GM18511 (cell line): ENCODE data around the gene TAF9.
"Not testable (repeated sequence)": the region's sequence is repeated elsewhere in the genome, so short reads cannot be mapped to it uniquely, and the experiment has no call there.

Experiments used
- ATAC-seq: cut with Tn5 transposase; IDR thresholded peaks from one replicate; pipeline ENCODE4 v1.9.1; 2021; ENCODE audit warnings: mild to moderate bottlenecking, moderate library complexity; ENCODE audit not compliant: unreplicated experiment

The TAF9 gene

GRCh38 chr5:69341520-69342161 is 27.7 kb downstream of the TAF9 start:
- ATAC-seq: no peak

DNA sequence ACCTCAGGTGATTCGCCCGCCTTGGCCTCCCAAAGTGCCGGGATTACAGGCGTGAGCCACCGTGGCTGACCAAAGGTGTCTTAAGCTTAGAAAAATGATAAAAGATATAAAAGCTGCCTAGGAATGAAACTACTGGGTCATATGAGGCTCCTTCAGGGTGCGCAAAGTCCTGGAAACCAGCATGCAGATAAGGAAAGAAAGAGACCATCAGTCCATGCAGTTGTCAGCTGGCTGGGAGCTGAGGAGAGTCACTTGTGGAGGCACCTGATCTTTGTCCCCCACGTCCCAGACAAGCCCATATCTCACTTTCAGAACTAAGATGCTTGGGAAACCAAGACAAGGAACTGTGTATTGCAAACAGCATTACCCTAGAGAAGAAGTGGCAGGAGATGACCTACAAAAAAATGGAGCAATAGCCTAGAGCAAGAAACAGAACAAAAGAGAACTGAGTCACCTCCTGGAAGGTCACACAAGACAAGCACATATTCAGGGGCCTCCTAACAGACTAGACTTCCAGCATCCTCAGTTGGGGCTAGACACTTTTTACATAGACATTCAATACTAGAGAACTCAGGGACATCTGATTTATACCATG is 33.9 kb downstream of the TAF9 start:
- ATAC-seq: no peak

DNA sequence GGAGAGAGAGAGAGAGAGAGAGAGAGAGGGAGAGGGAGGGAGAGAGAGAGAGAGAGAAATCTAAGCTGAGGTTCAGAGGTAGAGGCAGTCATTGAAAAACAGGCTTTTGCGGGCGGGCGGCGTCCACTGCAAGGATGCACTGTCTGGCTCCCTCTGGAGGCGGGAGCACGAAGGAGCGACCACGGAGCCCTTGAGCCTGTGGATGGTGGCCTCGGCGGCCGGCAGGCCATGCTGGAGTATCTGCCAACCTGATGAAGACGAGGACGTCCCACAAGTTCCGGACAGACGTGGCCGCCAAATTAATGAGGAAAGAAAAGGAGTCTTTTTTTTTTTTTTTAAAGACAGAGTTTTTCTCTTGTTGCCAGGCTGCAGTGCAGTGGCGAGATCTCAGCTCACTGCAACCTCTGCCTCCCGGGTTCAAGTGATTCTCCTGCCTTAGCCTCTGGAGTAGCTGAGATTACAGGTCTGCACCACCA is 34.5 kb downstream of the TAF9 start:
- ATAC-seq: peak; percentile 62

GRCh38 chr5:69333668-69334315 is 35.5 kb downstream of the TAF9 start:
- ATAC-seq: not testable (repeated sequence)

DNA sequence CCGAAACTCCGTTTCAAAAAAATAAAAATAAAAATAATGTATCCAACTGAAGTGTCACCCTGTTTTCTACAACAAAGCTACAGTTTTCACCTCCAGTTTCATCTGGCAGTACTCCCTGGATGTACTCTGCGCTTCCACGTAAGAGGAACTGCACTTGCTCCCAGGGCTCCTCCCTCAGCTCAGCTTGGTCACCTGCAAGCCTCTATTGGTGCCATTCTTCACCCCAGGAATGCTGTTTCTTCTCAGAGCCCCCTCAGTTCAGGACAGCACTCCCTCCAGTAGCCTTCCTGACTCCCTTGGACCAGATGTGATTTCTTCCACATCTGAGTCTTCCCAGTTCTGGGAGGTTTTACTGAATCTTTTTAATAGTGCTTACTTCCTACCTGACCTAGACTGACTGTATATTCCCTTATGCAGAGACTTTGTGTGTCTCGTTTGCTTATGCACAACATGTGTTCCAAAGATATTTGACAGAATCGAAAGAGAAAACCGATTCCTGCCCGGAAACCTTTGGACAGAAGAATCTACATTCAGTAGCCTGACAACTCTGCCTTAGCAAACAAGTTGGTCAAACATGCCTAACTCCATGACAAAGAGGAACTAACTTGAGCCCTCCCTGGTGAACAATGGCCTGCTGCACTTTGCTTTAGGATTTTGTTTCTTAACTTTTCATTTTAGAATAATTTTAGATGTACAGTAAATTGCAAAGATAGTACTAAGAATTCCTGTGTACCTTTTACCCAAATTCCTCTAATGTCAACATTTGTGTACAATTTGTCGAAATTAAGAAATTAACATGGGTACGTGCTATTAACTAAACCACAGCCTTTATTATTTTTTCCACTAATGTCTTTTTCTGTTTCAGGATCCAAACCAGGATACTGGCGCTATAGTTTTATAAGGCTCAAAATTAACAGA is 37.5 kb downstream of the TAF9 start:
- ATAC-seq: no peak

GRCh38 chr5:69329905-69330489 is 39.3 kb downstream of the TAF9 start:
- no peak for ATAC-seq

DNA sequence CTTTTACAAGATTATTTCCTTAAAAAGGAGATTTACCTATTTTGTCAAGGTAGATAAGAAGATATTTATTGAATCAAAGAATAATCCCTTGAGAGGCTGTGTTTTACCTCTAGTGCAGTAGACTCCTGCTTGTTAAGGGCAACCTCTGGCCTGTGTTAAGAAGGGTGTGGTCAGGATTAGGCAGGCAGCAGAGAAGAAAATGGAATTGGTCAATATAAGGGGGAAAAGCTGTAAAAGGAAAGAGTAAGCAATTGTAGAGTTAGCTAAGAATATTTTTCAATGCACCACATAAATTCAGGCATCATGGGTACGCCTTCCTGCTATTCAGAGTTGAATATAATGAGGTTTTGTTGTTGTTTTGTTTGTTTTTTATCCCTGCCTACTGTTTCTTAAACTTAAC is 43.0 kb downstream of the TAF9 start:
- no peak for ATAC-seq

DNA sequence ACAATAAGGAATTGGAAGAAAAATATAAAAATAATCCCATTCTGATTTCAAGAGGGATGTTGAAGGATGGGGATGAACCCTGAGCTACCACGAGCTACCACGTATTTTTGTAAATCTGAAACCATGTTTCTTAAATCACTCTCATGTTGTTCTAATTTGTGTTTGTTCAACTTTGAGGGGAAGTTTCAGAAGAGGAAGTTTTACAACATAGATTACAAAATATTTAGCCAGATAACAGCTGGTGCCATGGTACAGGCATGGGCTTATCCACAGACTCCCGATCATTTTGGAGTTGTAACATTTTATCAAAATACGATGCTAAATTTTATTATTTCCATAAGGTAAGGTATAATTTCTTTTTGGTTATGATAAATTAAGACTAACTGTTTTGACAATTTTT is 51.9 kb downstream of the TAF9 start:
- ATAC-seq: no peak

DNA sequence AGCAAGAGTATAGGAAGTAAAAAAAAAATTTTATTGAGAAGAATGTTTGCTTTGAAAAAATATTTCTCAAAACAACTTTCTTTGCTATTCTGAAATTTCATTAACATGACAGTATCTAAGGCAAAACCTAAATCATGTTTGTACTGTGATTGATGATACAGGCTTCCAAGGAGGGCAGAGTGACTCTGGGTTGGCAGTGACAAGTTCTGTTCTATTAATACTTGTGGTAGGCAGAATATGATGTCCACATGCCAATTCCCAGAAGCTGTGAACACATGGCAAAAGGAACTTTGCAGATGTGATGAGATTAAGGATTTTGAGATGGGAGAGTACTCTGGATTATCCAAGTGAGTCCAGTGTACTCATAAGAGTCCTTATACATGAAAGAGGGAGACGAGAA is 53.3 kb downstream of the TAF9 start:
- ATAC-seq: no peak
